ENCODE results near the gene ANKMY1. TPM values are rescaled to one million over a fixed set of nuclear protein-coding genes. Genes with fewer than 3 reads are reported as not detected.

The ANKMY1 gene
- total and polyA plus RNA-seq, 2 experiments from 2014 or later: 2.3 to 8.9 TPM

GRCh38 chr2:240441993-240442411 lies 115.8 kb downstream of the ANKMY1 start (continued):
- TF ChIP-seq, protein P1, sequence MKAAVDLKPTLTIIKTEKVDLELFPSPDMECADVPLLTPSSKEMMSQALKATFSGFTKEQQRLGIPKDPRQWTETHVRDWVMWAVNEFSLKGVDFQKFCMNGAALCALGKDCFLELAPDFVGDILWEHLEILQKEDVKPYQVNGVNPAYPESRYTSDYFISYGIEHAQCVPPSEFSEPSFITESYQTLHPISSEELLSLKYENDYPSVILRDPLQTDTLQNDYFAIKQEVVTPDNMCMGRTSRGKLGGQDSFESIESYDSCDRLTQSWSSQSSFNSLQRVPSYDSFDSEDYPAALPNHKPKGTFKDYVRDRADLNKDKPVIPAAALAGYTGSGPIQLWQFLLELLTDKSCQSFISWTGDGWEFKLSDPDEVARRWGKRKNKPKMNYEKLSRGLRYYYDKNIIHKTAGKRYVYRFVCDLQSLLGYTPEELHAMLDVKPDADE (IDR thresholded peaks at IDR 0.05): no peak

GRCh38 chr2:240441326-240441992 lies 116.3 kb downstream of the ANKMY1 start:
- Histone ChIP-seq H4K20me1 (replicated peaks; ENCODE audit: insufficient read depth) (peaks cover 7% of the 10 kb centered on the region), H3K4me3 (no peak overlapping the region), H3K9me2 (ENCODE audit: insufficient read depth) (no peaks in the 10 kb centered on the region), H3K79me2 (replicated peaks; ENCODE audit: insufficient read depth) (peaks cover 11% of the 10 kb centered on the region; the same call in 1 of the 2 replicates), H3K27me3 (ENCODE audit: insufficient read depth) (peaks cover 17% of the 10 kb centered on the region), H2AFZ (no peak overlapping the region), H3K4me1 (ENCODE audit: insufficient read depth) (peaks cover 5% of the 10 kb centered on the region; the same call in 1 of the 2 replicates), H3F3A (replicated peaks; ENCODE audit: low read depth) (no peaks in the 10 kb centered on the region), H3K27ac (ENCODE audit: low read depth) (no peak overlapping the region), H3K36me3 (ENCODE audit: insufficient read depth) (no peaks in the 10 kb centered on the region), H3K4me2 (no peak overlapping the region)
- ATAC-seq (no peak), DNase-seq (ENCODE audit: low spot score) (no peak)
- H3K4me3 Mint-ChIP-seq: no peak overlapping the region
- no peaks in the 10 kb centered on the region for H3K9me3 Mint-ChIP-seq
- no peaks in the 10 kb centered on the region for H3K36me3 Mint-ChIP-seq (ENCODE audit: low read depth)
- no peak for TF ChIP-seq EZH2 (IDR thresholded peaks at IDR 0.05; ENCODE audit: low read depth, unreplicated experiment)
- TF ChIP-seq POLR2AphosphoS5 (IDR thresholded peaks at IDR 0.05; ENCODE audit: low read depth): no peak
- TF ChIP-seq EZH2phosphoT487 (IDR thresholded peaks at IDR 0.05; ENCODE audit: unreplicated experiment): no peak
- TF ChIP-seq, protein P2, sequence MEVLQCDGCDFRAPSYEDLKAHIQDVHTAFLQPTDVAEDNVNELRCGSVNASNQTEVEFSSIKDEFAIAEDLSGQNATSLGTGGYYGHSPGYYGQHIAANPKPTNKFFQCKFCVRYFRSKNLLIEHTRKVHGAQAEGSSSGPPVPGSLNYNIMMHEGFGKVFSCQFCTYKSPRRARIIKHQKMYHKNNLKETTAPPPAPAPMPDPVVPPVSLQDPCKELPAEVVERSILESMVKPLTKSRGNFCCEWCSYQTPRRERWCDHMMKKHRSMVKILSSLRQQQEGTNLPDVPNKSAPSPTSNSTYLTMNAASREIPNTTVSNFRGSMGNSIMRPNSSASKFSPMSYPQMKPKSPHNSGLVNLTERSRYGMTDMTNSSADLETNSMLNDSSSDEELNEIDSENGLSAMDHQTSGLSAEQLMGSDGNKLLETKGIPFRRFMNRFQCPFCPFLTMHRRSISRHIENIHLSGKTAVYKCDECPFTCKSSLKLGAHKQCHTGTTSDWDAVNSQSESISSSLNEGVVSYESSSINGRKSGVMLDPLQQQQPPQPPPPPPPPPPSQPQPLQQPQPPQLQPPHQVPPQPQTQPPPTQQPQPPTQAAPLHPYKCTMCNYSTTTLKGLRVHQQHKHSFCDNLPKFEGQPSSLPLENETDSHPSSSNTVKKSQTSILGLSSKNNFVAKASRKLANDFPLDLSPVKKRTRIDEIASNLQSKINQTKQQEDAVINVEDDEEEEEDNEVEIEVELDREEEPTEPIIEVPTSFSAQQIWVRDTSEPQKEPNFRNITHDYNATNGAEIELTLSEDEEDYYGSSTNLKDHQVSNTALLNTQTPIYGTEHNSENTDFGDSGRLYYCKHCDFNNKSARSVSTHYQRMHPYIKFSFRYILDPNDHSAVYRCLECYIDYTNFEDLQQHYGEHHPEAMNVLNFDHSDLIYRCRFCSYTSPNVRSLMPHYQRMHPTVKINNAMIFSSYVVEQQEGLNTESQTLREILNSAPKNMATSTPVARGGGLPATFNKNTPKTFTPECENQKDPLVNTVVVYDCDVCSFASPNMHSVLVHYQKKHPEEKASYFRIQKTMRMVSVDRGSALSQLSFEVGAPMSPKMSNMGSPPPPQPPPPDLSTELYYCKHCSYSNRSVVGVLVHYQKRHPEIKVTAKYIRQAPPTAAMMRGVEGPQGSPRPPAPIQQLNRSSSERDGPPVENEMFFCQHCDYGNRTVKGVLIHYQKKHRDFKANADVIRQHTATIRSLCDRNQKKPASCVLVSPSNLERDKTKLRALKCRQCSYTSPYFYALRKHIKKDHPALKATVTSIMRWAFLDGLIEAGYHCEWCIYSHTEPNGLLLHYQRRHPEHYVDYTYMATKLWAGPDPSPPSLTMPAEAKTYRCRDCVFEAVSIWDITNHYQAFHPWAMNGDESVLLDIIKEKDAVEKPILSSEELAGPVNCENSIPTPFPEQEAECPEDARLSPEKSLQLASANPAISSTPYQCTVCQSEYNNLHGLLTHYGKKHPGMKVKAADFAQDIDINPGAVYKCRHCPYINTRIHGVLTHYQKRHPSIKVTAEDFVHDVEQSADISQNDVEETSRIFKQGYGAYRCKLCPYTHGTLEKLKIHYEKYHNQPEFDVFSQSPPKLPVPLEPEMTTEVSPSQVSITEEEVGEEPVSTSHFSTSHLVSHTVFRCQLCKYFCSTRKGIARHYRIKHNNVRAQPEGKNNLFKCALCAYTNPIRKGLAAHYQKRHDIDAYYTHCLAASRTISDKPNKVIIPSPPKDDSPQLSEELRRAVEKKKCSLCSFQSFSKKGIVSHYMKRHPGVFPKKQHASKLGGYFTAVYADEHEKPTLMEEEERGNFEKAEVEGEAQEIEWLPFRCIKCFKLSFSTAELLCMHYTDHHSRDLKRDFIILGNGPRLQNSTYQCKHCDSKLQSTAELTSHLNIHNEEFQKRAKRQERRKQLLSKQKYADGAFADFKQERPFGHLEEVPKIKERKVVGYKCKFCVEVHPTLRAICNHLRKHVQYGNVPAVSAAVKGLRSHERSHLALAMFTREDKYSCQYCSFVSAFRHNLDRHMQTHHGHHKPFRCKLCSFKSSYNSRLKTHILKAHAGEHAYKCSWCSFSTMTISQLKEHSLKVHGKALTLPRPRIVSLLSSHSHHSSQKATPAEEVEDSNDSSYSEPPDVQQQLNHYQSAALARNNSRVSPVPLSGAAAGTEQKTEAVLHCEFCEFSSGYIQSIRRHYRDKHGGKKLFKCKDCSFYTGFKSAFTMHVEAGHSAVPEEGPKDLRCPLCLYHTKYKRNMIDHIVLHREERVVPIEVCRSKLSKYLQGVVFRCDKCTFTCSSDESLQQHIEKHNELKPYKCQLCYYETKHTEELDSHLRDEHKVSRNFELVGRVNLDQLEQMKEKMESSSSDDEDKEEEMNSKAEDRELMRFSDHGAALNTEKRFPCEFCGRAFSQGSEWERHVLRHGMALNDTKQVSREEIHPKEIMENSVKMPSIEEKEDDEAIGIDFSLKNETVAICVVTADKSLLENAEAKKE (CRISPR knock-in tag; IDR thresholded peaks at IDR 0.05): no peak
- no peak for TF ChIP-seq CTCF (conservative IDR thresholded peaks at IDR 0.05; ENCODE audit: low read depth in 2 of 2)
- TF ChIP-seq ZNF114 (CRISPR knock-in tag; IDR thresholded peaks at IDR 0.05): no peak
- no peak for TF ChIP-seq STAT1 (IDR thresholded peaks at IDR 0.05; ENCODE audit: unreplicated experiment)
- TF ChIP-seq, protein P1 (IDR thresholded peaks at IDR 0.05): no peak
- TF ChIP-seq NANOG (IDR thresholded peaks at IDR 0.05; ENCODE audit: borderline replicate concordance): no peak
- H3K27ac Mint-ChIP-seq: no peak overlapping the region
- H3K4me1 Mint-ChIP-seq: no peaks in the 10 kb centered on the region
- H3K27me3 Mint-ChIP-seq (ENCODE audit: insufficient read depth, low read depth, poor library complexity): peaks cover 23% of the 10 kb centered on the region
